K562 (cell line): ENCODE data around the gene AURKB. TPM values are rescaled to one million over a fixed set of nuclear protein-coding genes. Genes with fewer than 3 reads are reported as not detected.

Experiments
- ATAC-seq: fragments of 200-7000 bp; cut with Tn5 transposase; 3 replicates; pipeline ENCODE4 v1.9.1; 2020; ENCODE audit warnings: moderate library complexity
- BruUV-seq: library from RNA; stranded (reverse); fragments of 400-500 nt; replicated peaks from 2 replicates; lab custom pipeline; 2021; lab: Mats Ljungman, UMichigan
- CTCF ChIA-PET: fragments of 300-600 bp; formaldehyde crosslinking; extraction: SDS; loops from one replicate; lab custom pipeline; 2021; ENCODE audit warnings: low intra/inter-chr PET ratio; lab: Yijun Ruan, JAX
- POLR2A ChIA-PET: fragments of 300-600, 350-650 bp; sonication (Branson Sonifier 250); formaldehyde crosslinking; extraction: SDS; loops from one replicate; lab custom pipeline; 2021; ENCODE audit warnings: antibody characterized with exemption, inconsistent platforms; lab: Yijun Ruan, JAX
- DNase-seq, 4 experiments: peaks; one replicate each; pipeline versions ENCODE4 v3.0.0 to v3.0.0-alpha.2; 2011 to 2018; ENCODE audit warnings: low spot score in 3 of 4, mixed read lengths in 3 of 4; ENCODE audit errors: extremely low read depth in 1 of 4
- FAIRE-seq: peaks from 2 replicates; lab custom pipeline; 2011; peaks lifted over from hg19 to GRCh38; lab: Jason Lieb, UNC
- H2AFZ ChIP-seq: 2 replicates; pipeline ENCODE4 v1.6.0; 2011; ENCODE audit warnings: low read depth, low read length, control low read depth, inconsistent platforms
- H3K27ac ChIP-seq: fragments of 200-600 bp; 3 replicates; pipeline ENCODE4 v1.8.0; 2011; ENCODE audit warnings: low read depth, mild to moderate bottlenecking, control low read depth, inconsistent platforms, low read length, moderate library complexity, mixed read lengths; ENCODE audit errors: extremely low read depth
- H3K27me3 ChIP-seq, 2 experiments: fragments of 300-600 bp in 1 of 2; 2 replicates in 1 of 2; 3 replicates in 1 of 2; pipeline versions ENCODE4 v1.6.0 to v1.8.0; 2011; ENCODE audit warnings: inconsistent platforms in 2 of 2, low read length in 2 of 2, mild to moderate bottlenecking in 1 of 2, mixed read lengths in 1 of 2, moderate library complexity in 1 of 2; ENCODE audit not compliant: control insufficient read depth in 2 of 2, insufficient read depth in 2 of 2
- H3K36me3 ChIP-seq: fragments of 300-600 bp; 3 replicates; pipeline ENCODE4 v1.8.0; 2011; ENCODE audit warnings: mild to moderate bottlenecking, low read length, inconsistent platforms; ENCODE audit not compliant: control insufficient read depth, insufficient read depth
- H3K4me1 ChIP-seq, 2 experiments: fragments of 200-600 bp in 1 of 2; replicated peaks in 1 of 2; 2 replicates in 1 of 2; 3 replicates in 1 of 2; pipeline versions ENCODE4 v1.5.1 to v1.8.0; 2011; ENCODE audit warnings: inconsistent platforms in 2 of 2, low read length in 2 of 2, mild to moderate bottlenecking in 1 of 2, mixed read lengths in 1 of 2, moderate library complexity in 1 of 2; ENCODE audit not compliant: control insufficient read depth in 2 of 2, insufficient read depth in 2 of 2
- H3K4me2 ChIP-seq: 2 replicates; pipeline ENCODE4 v1.6.1; 2011; ENCODE audit warnings: low read length, control low read depth, inconsistent platforms, mixed read lengths; ENCODE audit not compliant: insufficient read depth
- H3K4me3 ChIP-seq: fragments of 200-600 bp; sonication (generic), shearing (Covaris generic); 2 replicates; pipeline ENCODE4 v1.5.1; 2016; ENCODE audit warnings: control low read depth, inconsistent platforms
- H3K79me2 ChIP-seq: fragments of 200-600 bp; 3 replicates; pipeline ENCODE4 v1.8.0; 2011; ENCODE audit warnings: low read length, inconsistent platforms; ENCODE audit not compliant: control insufficient read depth, insufficient read depth
- H3K9ac ChIP-seq, 2 experiments: 2 replicates each; pipeline versions ENCODE4 v1.6.0 to v1.6.1; 2011; ENCODE audit warnings: low read depth in 2 of 2, low read length in 2 of 2, control low read depth in 1 of 2, inconsistent platforms in 1 of 2, mild to moderate bottlenecking in 1 of 2, mixed read lengths in 1 of 2; ENCODE audit not compliant: insufficient read depth in 1 of 2
- H3K9me1 ChIP-seq: one replicate; pipeline ENCODE4 v1.6.0; 2011; ENCODE audit warnings: inconsistent platforms, mild to moderate bottlenecking, low read length, moderate library complexity; ENCODE audit not compliant: control insufficient read depth, insufficient read depth
- H3K9me3 ChIP-seq: replicated peaks from 2 replicates; pipeline ENCODE4 v1.5.1; 2011; ENCODE audit warnings: low read depth, low read length, inconsistent platforms; ENCODE audit not compliant: control insufficient read depth, insufficient read depth
- H4K20me1 ChIP-seq: replicated peaks from 2 replicates; pipeline ENCODE4 v1.6.1; 2011; ENCODE audit warnings: low read length, inconsistent platforms, mixed read lengths; ENCODE audit not compliant: control insufficient read depth, insufficient read depth
- CEBPB ChIP-seq: fragments of 450-650 bp; IDR thresholded peaks from 2 replicates; pipeline ENCODE4 v1.6.1; 2016; ENCODE audit warnings: missing genetic modification characterization, missing compliant biosample characterization
- E2F5 ChIP-seq: sonication (generic); formaldehyde crosslinking; IDR thresholded peaks from 2 replicates; pipeline ENCODE4 v1.8.0; 2022; ENCODE audit warnings: mild to moderate bottlenecking, missing genetic modification reagents
- E2F6 ChIP-seq, 2 experiments: IDR thresholded peaks; 2 replicates each; pipeline ENCODE4 v1.6.1; 2011; ENCODE audit warnings: borderline replicate concordance in 1 of 2, control low read depth in 1 of 2, low read depth in 1 of 2, low read length in 1 of 2, mild to moderate bottlenecking in 1 of 2, mixed read lengths in 1 of 2, moderate library complexity in 1 of 2; ENCODE audit not compliant: insufficient read depth in 1 of 2, insufficient read length in 1 of 2, poor library complexity in 1 of 2, severe bottlenecking in 1 of 2; ENCODE audit errors: extremely low read depth in 1 of 2
- EGR1 ChIP-seq: fragments of 450-650 bp; conservative IDR thresholded peaks from 2 replicates; pipeline ENCODE4 v1.6.1; 2017; ENCODE audit warnings: mild to moderate bottlenecking
- EP400 ChIP-seq: fragments of 450-650 bp; IDR thresholded peaks from 2 replicates; pipeline ENCODE4 v1.6.1; 2017; ENCODE audit warnings: antibody characterized with exemption, mild to moderate bottlenecking, moderate library complexity
- ERF ChIP-seq: fragments of 450-650 bp; formaldehyde crosslinking; IDR thresholded peaks from 2 replicates; pipeline ENCODE4 v1.4.0; 2020; ENCODE audit warnings: mild to moderate bottlenecking, mixed read lengths
- HDAC1 ChIP-seq, 2 experiments: fragments of 450-650 bp; IDR thresholded peaks; 2 replicates each; pipeline ENCODE4 v1.6.1; 2016 to 2017; ENCODE audit warnings: inconsistent platforms in 1 of 2, mild to moderate bottlenecking in 1 of 2, moderate library complexity in 1 of 2
- HDGF ChIP-seq: fragments of 450-650 bp; IDR thresholded peaks from 2 replicates; pipeline ENCODE4 v1.6.1; 2016
- MCM3 ChIP-seq: fragments of 450-650 bp; IDR thresholded peaks from 2 replicates; pipeline ENCODE4 v1.6.1; 2016
- POLR2G ChIP-seq: fragments of 200-400 bp; formaldehyde crosslinking; IDR thresholded peaks from 2 replicates; pipeline ENCODE4 v1.6.1; 2017; ENCODE audit warnings: low read depth, mild to moderate bottlenecking, antibody characterized with exemption, low read length, moderate library complexity
- POLR3G ChIP-seq: IDR thresholded peaks from 2 replicates; pipeline ENCODE4 v1.6.1; 2011; ENCODE audit not compliant: insufficient read length, insufficient replicate concordance; ENCODE audit errors: extremely low read depth
- PTBP1 ChIP-seq: fragments of 200-400 bp; formaldehyde crosslinking; IDR thresholded peaks from 2 replicates; pipeline ENCODE4 v1.6.1; 2017; ENCODE audit warnings: low read depth, low read length
- RBFOX2 ChIP-seq: fragments of 200-400 bp; formaldehyde crosslinking; IDR thresholded peaks from 2 replicates; pipeline ENCODE4 v1.6.1; 2017; ENCODE audit warnings: low read depth, mild to moderate bottlenecking, low read length, moderate library complexity
- SIN3A ChIP-seq, 2 experiments: fragments of 150-350 bp in 1 of 2; IDR thresholded peaks; 2 replicates each; pipeline ENCODE4 v1.6.1; 2011 to 2016; ENCODE audit warnings: borderline replicate concordance in 2 of 2, low read depth in 2 of 2, low read length in 2 of 2, mild to moderate bottlenecking in 2 of 2, moderate library complexity in 2 of 2; ENCODE audit not compliant: control insufficient read depth in 1 of 2
- ZNF12 ChIP-seq: sonication (generic); formaldehyde crosslinking; IDR thresholded peaks from 2 replicates; pipeline ENCODE4 v1.4.0; 2020; ENCODE audit warnings: mild to moderate bottlenecking, missing genetic modification reagents
- ZNF583 ChIP-seq: fragments of 250-450 bp; sonication (Bioruptor Pico); IDR thresholded peaks from 2 replicates; pipeline ENCODE4 v1.4.0; 2020
- WGBS: fragments of 100-300 bp; shearing (Covaris generic); methylation state at CpG from one replicate; pipeline ENCODE4 v1.1.6; 2016; ENCODE audit warnings: low coverage, mixed read lengths; ENCODE audit not compliant: insufficient coverage; ENCODE audit errors: missing lambda C conversion rate; 5-methylcytosine and 5-hydroxymethylcytosine counted together
- in situ Hi-C: fragments of 300-500 bp; cut with MboI; formaldehyde crosslinking; loops from 4 replicates; pipeline ENCODE4 v1.15.0; 2018; ENCODE audit warnings: inconsistent platforms, mixed read lengths
- intact Hi-C: fragments of 100-400 bp; cut with micrococcal nuclease; formaldehyde crosslinking; loops from 2 replicates; pipeline ENCODE4 v1.14.2; 2022
- polyA plus RNA-seq, 8 experiments: library from polyadenylated mRNA; depleted of rRNA in 4 of 8; stranded (reverse) in 5 of 8; unstranded in 3 of 8; fragments of >200 nt; fragmentation: Nextera tagmentation in 2 of 8; fragmentation: Illumina TruSeq in 1 of 8; extraction: Ambion mirVana in 2 of 8; extraction: Trizol in 1 of 8; gene quantifications; 2 replicates each; pipeline versions ENCODE4 v1.2.1 to v1.2.3, GENCODE V29; 2011 to 2014; ENCODE audit warnings: inconsistent platforms in 1 of 8, missing spikeins in 1 of 8
- total RNA-seq, 7 experiments: library from RNA; depleted of rRNA in 6 of 7; stranded (reverse); fragments of >200 nt in 6 of 7; fragmentation: Illumina TruSeq in 2 of 7; extraction: Trizol in 2 of 7; gene quantifications; 2 replicates each; pipeline versions ENCODE4 v1.2.1 to v1.2.3, GENCODE V29; 2011 to 2021; ENCODE audit warnings: low replicate concordance in 1 of 7
- TF ChIP-seq, protein P1 (sequence below): sonication (generic); formaldehyde crosslinking; IDR thresholded peaks from 2 replicates; pipeline ENCODE4 v1.8.0; 2022; ENCODE audit warnings: missing genetic modification reagents, mild to moderate bottlenecking, moderate library complexity, borderline replicate concordance

The AURKB gene
- total and polyA plus RNA-seq, 9 of the 15 experiments (the other 6 are each of a cell fraction or from before 2014, with no cell fraction given) = 27.2 to 114 (median 74.8) TPM

DNA sequence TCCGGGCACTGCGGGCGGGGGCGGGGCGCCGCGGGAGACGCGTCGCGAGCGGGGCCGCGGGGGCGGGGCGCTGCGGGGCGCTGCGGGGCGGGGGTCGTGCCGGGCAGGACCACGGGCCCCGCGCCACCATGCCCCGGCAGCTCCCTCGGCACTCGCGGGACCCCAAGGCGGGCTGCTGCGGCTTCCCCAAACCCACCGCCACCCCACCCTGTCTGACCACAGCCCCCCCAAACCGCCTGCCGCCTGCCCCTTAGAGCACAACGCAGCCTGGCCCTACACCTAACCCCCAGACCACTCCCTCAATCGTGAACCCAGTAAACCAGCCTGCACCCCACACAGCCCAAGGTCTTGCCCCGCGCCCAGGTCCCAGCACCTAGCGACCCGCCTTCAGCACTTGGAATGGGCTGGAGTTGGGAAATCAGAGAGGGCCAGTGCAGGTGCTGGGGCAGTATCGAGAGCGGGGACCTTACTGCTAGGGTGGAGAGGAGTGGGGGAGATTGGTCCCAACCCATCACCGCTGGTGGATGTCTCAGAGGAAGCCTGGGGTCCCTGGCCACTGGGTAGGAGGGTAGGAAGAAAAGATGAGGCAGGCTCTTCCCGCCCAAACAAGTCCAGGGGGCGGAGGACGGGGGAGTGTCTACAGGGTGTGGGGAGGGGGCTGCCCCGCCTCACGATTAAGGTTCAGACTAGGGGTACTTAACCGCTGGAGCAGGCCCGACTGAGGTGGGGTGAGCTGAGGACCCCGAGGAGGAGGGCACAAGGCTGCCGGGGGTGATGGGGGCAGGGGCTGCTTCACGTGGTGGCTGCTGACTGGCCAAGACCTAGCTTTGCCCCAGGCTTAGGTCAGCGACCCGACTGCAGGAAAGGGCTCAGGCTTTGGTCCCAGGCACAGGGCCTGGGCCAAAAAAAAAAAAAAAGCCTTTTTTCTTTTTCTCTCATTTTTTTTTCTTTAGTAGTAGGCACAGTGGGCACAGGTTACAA is 47.1 kb downstream of the AURKB start:
- H3K4me2 ChIP-seq = peak overlapping the region; percentile 94
- POLR2A ChIA-PET = interaction anchor here (1.0 to 1.8 kb wide), 3 partner anchors 9 to 58 kb away, joined by 3 to 31 read pairs (median 3); no protein-coding TSS in a partner anchor
- peak overlapping the region; percentile 87 for H3K27ac ChIP-seq
- WGBS = 22% methylated on average over 12 of the region's 55 CpGs
- H3K9ac ChIP-seq = peak overlapping the region; percentile 91 to 96
- no peak for FAIRE-seq
- peaks cover 5% of the 10 kb centered on the region for H3K9me1 ChIP-seq
- H3K27me3 ChIP-seq = no peaks in the 10 kb centered on the region
- peaks cover 34 to 43% of the 10 kb centered on the region in 2 experiments for H3K4me1 ChIP-seq
- in situ Hi-C loops (no loop called here), intact Hi-C loops (no loop called here)
- no peaks in the 10 kb centered on the region for H3K9me3 ChIP-seq
- DNase-seq = peak in 2 of 4 experiments; percentile 30 to 62
- 0 out of 2 replicates have a peak, but pooled peaks cover 12% of the 10 kb centered on the region for H4K20me1 ChIP-seq
- peak overlapping the region; percentile 81 for H2AFZ ChIP-seq
- H3K79me2 ChIP-seq = peaks cover 31% of the 10 kb centered on the region
- no TSS peak for BruUV-seq
- CTCF ChIA-PET = no interaction called here
- H3K4me3 ChIP-seq = peak overlapping the region; percentile 97
- peaks cover 29% of the 10 kb centered on the region; the same call in 2 of the 3 replicates for H3K36me3 ChIP-seq
- peak; percentile 9; the same call in 2 of the 3 replicates for ATAC-seq
- TF ChIP-seq SIN3A (IDR thresholded peaks at IDR 0.05; ENCODE audit: borderline replicate concordance in 2 of 2, control insufficient read depth in 1 of 2, low read depth in 2 of 2, low read length in 2 of 2) = no peak
- no peak for TF ChIP-seq E2F5 (CRISPR knock-in tag)
- TF ChIP-seq MCM3 = no peak
- no peak for TF ChIP-seq ZNF12
- TF ChIP-seq ZNF583 (CRISPR knock-in tag) = no peak
- TF ChIP-seq E2F6 (IDR thresholded peaks at IDR 0.05; ENCODE audit: borderline replicate concordance in 1 of 2, extremely low read depth in 1 of 2, insufficient read depth in 1 of 2, insufficient read length in 1 of 2, low read depth in 1 of 2, low read length in 1 of 2, poor library complexity in 1 of 2, severe bottlenecking in 1 of 2) = peak in 1 of 2 experiments; percentile 55
- TF ChIP-seq CEBPB (tag) = peak; percentile 38; the same call in 1 of the 2 replicates
- TF ChIP-seq EGR1 = 0 out of 2 replicates have a peak, but pooled peaks have one; percentile 25
- no peak for TF ChIP-seq EP400
- no peak for TF ChIP-seq ERF
- 0 out of 2 replicates have a peak, but pooled peaks have one; percentile 50 for TF ChIP-seq HDGF
- no peak for TF ChIP-seq POLR3G
- TF ChIP-seq, protein P1, sequence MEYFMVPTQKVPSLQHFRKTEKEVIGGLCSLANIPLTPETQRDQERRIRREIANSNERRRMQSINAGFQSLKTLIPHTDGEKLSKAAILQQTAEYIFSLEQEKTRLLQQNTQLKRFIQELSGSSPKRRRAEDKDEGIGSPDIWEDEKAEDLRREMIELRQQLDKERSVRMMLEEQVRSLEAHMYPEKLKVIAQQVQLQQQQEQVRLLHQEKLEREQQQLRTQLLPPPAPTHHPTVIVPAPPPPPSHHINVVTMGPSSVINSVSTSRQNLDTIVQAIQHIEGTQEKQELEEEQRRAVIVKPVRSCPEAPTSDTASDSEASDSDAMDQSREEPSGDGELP (CRISPR knock-in tag) = 0 out of 2 replicates have a peak, but pooled peaks have one; percentile 5
- no peak for TF ChIP-seq PTBP1
- TF ChIP-seq POLR2G = no peak
- peak; percentile 3; the same call in 1 of the 2 replicates for TF ChIP-seq RBFOX2
- no peak for TF ChIP-seq HDAC1 (IDR thresholded peaks at IDR 0.05)
